H1 (cell line): ENCODE results near the gene LRP3.

ENCODE experiments used
- CHD2 ChIP-seq: IDR thresholded peaks from 2 replicates; pipeline ENCODE4 v1.6.1; 2012; ENCODE audit warnings: low read length, improper control_type of control experiment
- TF ChIP-seq, protein P1 (sequence below): IDR thresholded peaks from 2 replicates; pipeline ENCODE4 v1.6.1; 2012; ENCODE audit warnings: inconsistent platforms

DNA sequence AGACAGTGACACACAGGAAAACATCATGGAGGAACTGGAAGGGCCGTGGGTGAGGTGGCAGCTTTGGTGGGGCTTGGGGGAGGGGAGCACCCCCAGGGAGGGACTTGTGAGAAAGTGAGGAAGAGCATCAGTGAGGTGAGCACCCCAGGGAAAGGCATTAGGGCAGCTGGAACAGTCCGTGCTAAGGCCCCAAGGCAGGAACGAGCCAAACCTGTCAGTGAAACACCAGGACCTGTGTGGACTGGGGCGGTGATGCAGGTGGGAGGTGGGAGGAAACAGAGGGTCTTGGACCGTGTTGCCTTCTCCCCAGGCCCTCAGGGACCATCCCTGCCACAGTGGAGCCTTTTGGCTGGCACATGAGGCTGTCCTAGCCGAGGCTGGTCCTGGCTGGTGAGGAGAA, 48.8 kb downstream of the LRP3 start:
- no peak for TF ChIP-seq CHD2
- TF ChIP-seq, protein P1, sequence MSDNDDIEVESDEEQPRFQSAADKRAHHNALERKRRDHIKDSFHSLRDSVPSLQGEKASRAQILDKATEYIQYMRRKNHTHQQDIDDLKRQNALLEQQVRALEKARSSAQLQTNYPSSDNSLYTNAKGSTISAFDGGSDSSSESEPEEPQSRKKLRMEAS, result no peak
